C4-2B (cell line): ENCODE measurements around the gene KCNJ6.

Experiments used
- H3K27ac ChIP-seq: fragments of 450-650 bp; 2 replicates; pipeline ENCODE4 v1.5.1; 2017
- ZFX ChIP-seq: fragments of 450-650 bp; IDR thresholded peaks from 2 replicates; pipeline ENCODE4 v1.6.1; 2017
- TF ChIP-seq, protein P1 (sequence below): fragments of 450-650 bp; conservative IDR thresholded peaks from 2 replicates; pipeline ENCODE4 v1.5.1; 2017; ENCODE audit warnings: mild to moderate bottlenecking

Gene KCNJ6

DNA sequence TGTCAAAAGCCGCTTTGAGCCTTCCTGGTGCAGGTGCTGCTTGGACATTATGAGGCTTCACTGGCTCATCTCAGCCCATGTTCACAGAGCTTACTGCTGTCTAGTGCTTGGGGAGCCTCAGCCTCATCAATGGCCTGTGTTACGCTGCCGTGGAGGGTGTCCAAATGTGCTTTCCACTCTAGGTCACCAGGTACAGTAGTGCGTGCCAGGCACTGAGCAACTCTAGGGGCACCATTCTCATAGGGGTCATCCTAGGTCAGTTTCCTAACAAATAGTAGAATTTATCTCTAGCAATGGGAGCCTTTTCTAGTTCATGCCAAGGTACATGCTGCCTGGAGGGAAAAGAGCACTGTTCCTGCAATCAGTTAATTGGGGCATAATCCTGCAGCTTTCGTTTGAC, 355.9 kb downstream of the KCNJ6 start:
- H3K27ac ChIP-seq: no peak overlapping the region
- TF ChIP-seq ZFX: no peak
- TF ChIP-seq, protein P1, sequence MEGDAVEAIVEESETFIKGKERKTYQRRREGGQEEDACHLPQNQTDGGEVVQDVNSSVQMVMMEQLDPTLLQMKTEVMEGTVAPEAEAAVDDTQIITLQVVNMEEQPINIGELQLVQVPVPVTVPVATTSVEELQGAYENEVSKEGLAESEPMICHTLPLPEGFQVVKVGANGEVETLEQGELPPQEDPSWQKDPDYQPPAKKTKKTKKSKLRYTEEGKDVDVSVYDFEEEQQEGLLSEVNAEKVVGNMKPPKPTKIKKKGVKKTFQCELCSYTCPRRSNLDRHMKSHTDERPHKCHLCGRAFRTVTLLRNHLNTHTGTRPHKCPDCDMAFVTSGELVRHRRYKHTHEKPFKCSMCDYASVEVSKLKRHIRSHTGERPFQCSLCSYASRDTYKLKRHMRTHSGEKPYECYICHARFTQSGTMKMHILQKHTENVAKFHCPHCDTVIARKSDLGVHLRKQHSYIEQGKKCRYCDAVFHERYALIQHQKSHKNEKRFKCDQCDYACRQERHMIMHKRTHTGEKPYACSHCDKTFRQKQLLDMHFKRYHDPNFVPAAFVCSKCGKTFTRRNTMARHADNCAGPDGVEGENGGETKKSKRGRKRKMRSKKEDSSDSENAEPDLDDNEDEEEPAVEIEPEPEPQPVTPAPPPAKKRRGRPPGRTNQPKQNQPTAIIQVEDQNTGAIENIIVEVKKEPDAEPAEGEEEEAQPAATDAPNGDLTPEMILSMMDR: no peak

DNA sequence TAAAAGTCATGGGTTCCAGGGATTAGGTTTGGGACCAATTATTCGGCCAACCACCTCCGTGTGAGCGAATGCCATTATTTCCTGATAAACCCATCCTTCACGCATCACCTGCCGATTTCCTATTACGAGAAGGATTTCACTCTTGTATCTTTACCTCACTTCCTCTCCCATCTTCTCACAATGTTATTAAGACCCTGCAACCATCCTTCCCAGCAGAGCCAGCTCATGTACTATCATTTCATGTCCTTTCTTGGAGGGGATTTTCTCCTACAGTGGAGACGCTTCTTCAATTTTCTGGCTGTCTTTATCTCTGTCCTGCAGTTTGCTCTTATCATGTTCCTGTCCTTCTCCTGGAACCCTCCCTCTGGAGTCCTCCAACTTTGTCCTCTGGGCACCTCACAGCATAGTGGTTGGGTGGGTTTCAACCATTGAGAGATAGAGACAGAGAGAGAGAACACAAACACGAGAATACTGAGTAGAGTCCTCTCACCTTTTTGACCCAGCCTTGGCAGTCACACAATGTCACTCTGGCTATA, 357.5 kb downstream of the KCNJ6 start:
- no peak overlapping the region for H3K27ac ChIP-seq
- no peak for TF ChIP-seq ZFX
- TF ChIP-seq, protein P1: no peak
